ENCODE data around the gene FHIT.

DNA sequence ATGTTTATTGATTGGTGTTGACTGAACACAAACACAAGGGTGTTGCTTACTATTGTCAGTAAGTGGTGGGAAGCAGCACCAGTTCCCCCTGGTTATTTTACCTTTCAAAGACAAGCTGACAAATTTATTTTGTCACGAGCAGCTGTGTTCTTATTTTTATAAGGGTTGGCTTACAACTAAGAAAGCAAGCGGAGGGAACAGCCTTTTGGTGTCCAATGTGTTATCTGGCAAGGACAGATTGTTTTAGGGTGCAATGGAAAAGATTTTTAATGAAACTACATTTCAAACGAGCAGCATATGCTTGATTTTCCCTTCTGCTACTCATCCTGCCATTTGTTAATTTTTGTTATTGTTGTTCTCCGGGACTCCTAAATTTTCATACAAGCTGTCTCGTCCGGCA lies 1280.9 kb downstream of the FHIT start:
- TF ChIP-seq, protein P1, sequence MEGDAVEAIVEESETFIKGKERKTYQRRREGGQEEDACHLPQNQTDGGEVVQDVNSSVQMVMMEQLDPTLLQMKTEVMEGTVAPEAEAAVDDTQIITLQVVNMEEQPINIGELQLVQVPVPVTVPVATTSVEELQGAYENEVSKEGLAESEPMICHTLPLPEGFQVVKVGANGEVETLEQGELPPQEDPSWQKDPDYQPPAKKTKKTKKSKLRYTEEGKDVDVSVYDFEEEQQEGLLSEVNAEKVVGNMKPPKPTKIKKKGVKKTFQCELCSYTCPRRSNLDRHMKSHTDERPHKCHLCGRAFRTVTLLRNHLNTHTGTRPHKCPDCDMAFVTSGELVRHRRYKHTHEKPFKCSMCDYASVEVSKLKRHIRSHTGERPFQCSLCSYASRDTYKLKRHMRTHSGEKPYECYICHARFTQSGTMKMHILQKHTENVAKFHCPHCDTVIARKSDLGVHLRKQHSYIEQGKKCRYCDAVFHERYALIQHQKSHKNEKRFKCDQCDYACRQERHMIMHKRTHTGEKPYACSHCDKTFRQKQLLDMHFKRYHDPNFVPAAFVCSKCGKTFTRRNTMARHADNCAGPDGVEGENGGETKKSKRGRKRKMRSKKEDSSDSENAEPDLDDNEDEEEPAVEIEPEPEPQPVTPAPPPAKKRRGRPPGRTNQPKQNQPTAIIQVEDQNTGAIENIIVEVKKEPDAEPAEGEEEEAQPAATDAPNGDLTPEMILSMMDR (IDR thresholded peaks at IDR 0.05): no peak
- TF ChIP-seq POLR2A (IDR thresholded peaks at IDR 0.05): no peak
